AG04449 (cell line): Measurements from ENCODE around the gene LRMDA.

Source experiments
- CTCF ChIA-PET: fragments of 350-600 bp; formaldehyde crosslinking; extraction: SDS; loops from one replicate; lab custom pipeline; 2021; ENCODE audit warnings: antibody characterized with exemption; lab: Yijun Ruan, JAX
- POLR2A ChIA-PET: fragments of 400-600, 350-600 bp; formaldehyde crosslinking; extraction: SDS; loops from one replicate; lab custom pipeline; 2020; ENCODE audit warnings: antibody characterized with exemption, inconsistent platforms; lab: Yijun Ruan, JAX
- DNase-seq: peaks from one replicate; pipeline ENCODE4 v3.0.0-alpha.2; 2010; ENCODE audit warnings: low read depth, low spot score
- H3K4me3 ChIP-seq: 2 replicates; pipeline ENCODE4 v1.5.1; 2011; ENCODE audit warnings: low read depth, mild to moderate bottlenecking, control low read depth, low read length
- CTCF ChIP-seq: IDR thresholded peaks from one replicate; pipeline ENCODE4 v1.5.1; 2011; ENCODE audit warnings: mild to moderate bottlenecking, moderate library complexity, low read length, control low read depth, inconsistent platforms; ENCODE audit not compliant: insufficient read depth; ENCODE audit errors: missing control alignments

LRMDA gene

GRCh38 chr10:76178532-76179292 is 747.3 kb downstream of the LRMDA start:
- ChIA-PET CTCF (no interaction called here), POLR2A (no interaction called here)
- DNase-seq: no peak
- TF ChIP-seq CTCF: no peak
- H3K4me3 ChIP-seq: no peak overlapping the region

- ChIA-PET CTCF (no interaction called here), POLR2A (no interaction called here)
- H3K4me3 ChIP-seq: no peak overlapping the region
- no peak for TF ChIP-seq CTCF
- DNase-seq: no peak
Measured at GRCh38 chr10:76179806-76180205, 748.4 kb downstream of the LRMDA start.

- CTCF ChIA-PET: no interaction called here
- no peak for DNase-seq
- H3K4me3 ChIP-seq: no peak overlapping the region
- POLR2A ChIA-PET: no interaction called here
- no peak for TF ChIP-seq CTCF
Measured at GRCh38 chr10:76184647-76185046, 753.2 kb downstream of the LRMDA start.

- ChIA-PET CTCF (interaction anchor here (1.3 kb wide), 1 partner anchor 9 kb away, joined by 3 read pairs; no protein-coding TSS in a partner anchor), POLR2A (no interaction called here)
- DNase-seq: no peak
- H3K4me3 ChIP-seq: no peak overlapping the region
- TF ChIP-seq CTCF: no peak
Measured at GRCh38 chr10:76185471-76186301, 754.3 kb downstream of the LRMDA start.

- ChIA-PET CTCF (interaction anchor here (0.9 kb wide), 1 partner anchor 94 kb away, joined by 3 read pairs; no protein-coding TSS in a partner anchor), POLR2A (no interaction called here)
- DNase-seq: no peak
- no peak overlapping the region for H3K4me3 ChIP-seq
- TF ChIP-seq CTCF: no peak
Measured at GRCh38 chr10:76188216-76188615, 756.8 kb downstream of the LRMDA start.

- DNase-seq: no peak
- no peak for TF ChIP-seq CTCF
- ChIA-PET POLR2A (no interaction called here), CTCF (no interaction called here)
- H3K4me3 ChIP-seq: no peak overlapping the region
Measured at GRCh38 chr10:76190634-76191270, 759.3 kb downstream of the LRMDA start.
